Left ventricle myocardium inferior (tissue), 1 donor: Measurements from ENCODE around the gene ST8SIA6. TPM values are rescaled to one million over a fixed set of nuclear protein-coding genes. Genes with fewer than 3 reads are reported as not detected.

ENCODE experiments used
- DNase-seq: peaks from one replicate; pipeline ENCODE4 v3.0.0-alpha.2; 2020
- H3K27ac ChIP-seq: fragments of 200-600 bp; replicated peaks from 2 replicates; pipeline ENCODE4 v1.8.0; 2021
- H3K27me3 ChIP-seq: fragments of 200-600 bp; 2 replicates; pipeline ENCODE4 v1.8.0; 2021; ENCODE audit warnings: low read depth
- H3K36me3 ChIP-seq: fragments of 200-600 bp; 2 replicates; pipeline ENCODE4 v1.8.0; 2021
- H3K4me1 ChIP-seq: fragments of 200-600 bp; 2 replicates; pipeline ENCODE4 v1.8.0; 2021
- H3K4me3 ChIP-seq: fragments of 200-600 bp; 2 replicates; pipeline ENCODE4 v1.8.0; 2021; ENCODE audit warnings: mild to moderate bottlenecking, moderate library complexity
- H3K9me3 ChIP-seq: fragments of 200-600 bp; replicated peaks from 2 replicates; pipeline ENCODE4 v1.8.0; 2021
- intact Hi-C: fragments of 100-400 bp; cut with micrococcal nuclease; formaldehyde crosslinking; loops from one replicate; pipeline ENCODE4 v1.11.0; 2022
- total RNA-seq: library from RNA; stranded (reverse); fragmentation: NEBNext Ultra II Directional; extraction: Animal tissue kit (Norgen Biotek cat#: 25700); gene quantifications from one replicate; pipeline ENCODE4 v1.2.1, GENCODE V29; 2021
- TF ChIP-seq, protein P1 (sequence below): fragments of 200-600 bp; IDR thresholded peaks from 2 replicates; pipeline ENCODE4 v1.8.0; 2021; ENCODE audit warnings: antibody characterized with exemption, mild to moderate bottlenecking, borderline replicate concordance
- donor health status: DM: no; HTN: yes; CAD: no; lungs with severe emphysema.

Gene ST8SIA6
- total RNA-seq, 1 donor from 2014 or later = 10.1 TPM

GRCh38 chr10:17415046-17415658 is 39.2 kb downstream of the ST8SIA6 start:
- Histone ChIP-seq H3K36me3 (no peaks in the 10 kb centered on the region), H3K4me3 (no peak overlapping the region), H3K4me1 (peaks cover 9% of the 10 kb centered on the region), H3K27me3 (peaks cover 5% of the 10 kb centered on the region), H3K27ac (no peak overlapping the region), H3K9me3 (no peaks in the 10 kb centered on the region)
- TF ChIP-seq, protein P1, sequence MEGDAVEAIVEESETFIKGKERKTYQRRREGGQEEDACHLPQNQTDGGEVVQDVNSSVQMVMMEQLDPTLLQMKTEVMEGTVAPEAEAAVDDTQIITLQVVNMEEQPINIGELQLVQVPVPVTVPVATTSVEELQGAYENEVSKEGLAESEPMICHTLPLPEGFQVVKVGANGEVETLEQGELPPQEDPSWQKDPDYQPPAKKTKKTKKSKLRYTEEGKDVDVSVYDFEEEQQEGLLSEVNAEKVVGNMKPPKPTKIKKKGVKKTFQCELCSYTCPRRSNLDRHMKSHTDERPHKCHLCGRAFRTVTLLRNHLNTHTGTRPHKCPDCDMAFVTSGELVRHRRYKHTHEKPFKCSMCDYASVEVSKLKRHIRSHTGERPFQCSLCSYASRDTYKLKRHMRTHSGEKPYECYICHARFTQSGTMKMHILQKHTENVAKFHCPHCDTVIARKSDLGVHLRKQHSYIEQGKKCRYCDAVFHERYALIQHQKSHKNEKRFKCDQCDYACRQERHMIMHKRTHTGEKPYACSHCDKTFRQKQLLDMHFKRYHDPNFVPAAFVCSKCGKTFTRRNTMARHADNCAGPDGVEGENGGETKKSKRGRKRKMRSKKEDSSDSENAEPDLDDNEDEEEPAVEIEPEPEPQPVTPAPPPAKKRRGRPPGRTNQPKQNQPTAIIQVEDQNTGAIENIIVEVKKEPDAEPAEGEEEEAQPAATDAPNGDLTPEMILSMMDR = no peak
- no peak for DNase-seq
- intact Hi-C loops = no loop called here

GRCh38 chr10:17414484-17414883 is 39.9 kb downstream of the ST8SIA6 start:
- H3K36me3 ChIP-seq = no peaks in the 10 kb centered on the region
- peaks cover 9% of the 10 kb centered on the region for H3K4me1 ChIP-seq
- H3K27ac ChIP-seq = no peak overlapping the region
- peaks cover 5% of the 10 kb centered on the region for H3K27me3 ChIP-seq
- no peaks in the 10 kb centered on the region for H3K9me3 ChIP-seq
- intact Hi-C loops = no loop called here
- TF ChIP-seq, protein P1 = no peak
- DNase-seq = no peak
- H3K4me3 ChIP-seq = no peak overlapping the region

- Histone ChIP-seq H3K27me3 (peaks cover 5% of the 10 kb centered on the region), H3K4me1 (peaks cover 9% of the 10 kb centered on the region), H3K9me3 (no peaks in the 10 kb centered on the region), H3K27ac (no peak overlapping the region), H3K36me3 (no peaks in the 10 kb centered on the region), H3K4me3 (no peak overlapping the region)
- intact Hi-C loops = no loop called here
- TF ChIP-seq, protein P1 = no peak
- DNase-seq = no peak
Observed at GRCh38 chr10:17413876-17414275, 40.5 kb downstream of the ST8SIA6 start.

GRCh38 chr10:17412323-17412722 is 42.1 kb downstream of the ST8SIA6 start:
- no peak overlapping the region for H3K27ac ChIP-seq
- TF ChIP-seq, protein P1 = no peak
- H3K36me3 ChIP-seq = no peaks in the 10 kb centered on the region
- no peak overlapping the region for H3K4me3 ChIP-seq
- intact Hi-C loops = no loop called here
- no peaks in the 10 kb centered on the region for H3K4me1 ChIP-seq
- H3K9me3 ChIP-seq = no peaks in the 10 kb centered on the region
- DNase-seq = no peak
- peaks cover 5% of the 10 kb centered on the region for H3K27me3 ChIP-seq

- TF ChIP-seq, protein P1 = no peak
- intact Hi-C loops = no loop called here
Observed at GRCh38 chr10:17410907-17411306, 43.5 kb downstream of the ST8SIA6 start.

More at GRCh38 chr10:17410907-17411306, 43.5 kb downstream of the ST8SIA6 start:
- no peak for DNase-seq
- no peak overlapping the region for H3K4me3 ChIP-seq
- no peaks in the 10 kb centered on the region for H3K9me3 ChIP-seq
- H3K4me1 ChIP-seq = no peaks in the 10 kb centered on the region
- H3K27me3 ChIP-seq = peaks cover under 1% of the 10 kb centered on the region
- no peaks in the 10 kb centered on the region for H3K36me3 ChIP-seq
- no peak overlapping the region for H3K27ac ChIP-seq
